ENCODE measurements around the gene TRAK1.

TRAK1 gene

DNA sequence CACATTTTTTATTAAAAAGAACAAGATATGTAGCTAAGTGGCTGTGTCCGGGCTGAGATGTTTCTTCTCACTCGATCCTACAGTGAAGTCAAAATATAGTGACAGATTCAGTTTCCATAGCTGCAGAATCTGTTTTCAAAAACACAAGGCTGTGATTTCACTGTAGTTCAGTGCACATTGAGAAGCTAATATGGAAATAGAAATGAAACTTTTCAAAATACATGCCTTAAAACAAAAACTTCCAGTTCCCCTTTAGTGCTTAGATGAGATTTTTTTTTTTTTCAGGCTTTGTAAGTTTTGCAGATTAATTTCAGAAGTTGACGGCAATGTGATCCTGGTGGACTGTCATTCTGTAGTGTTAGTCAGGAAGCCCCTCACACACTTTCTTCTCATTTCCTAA lies 23.8 kb upstream of the TRAK1 start:
- intact Hi-C loops (cut with DNase I), result no loop called here
- DNase-seq, result no peak

DNA sequence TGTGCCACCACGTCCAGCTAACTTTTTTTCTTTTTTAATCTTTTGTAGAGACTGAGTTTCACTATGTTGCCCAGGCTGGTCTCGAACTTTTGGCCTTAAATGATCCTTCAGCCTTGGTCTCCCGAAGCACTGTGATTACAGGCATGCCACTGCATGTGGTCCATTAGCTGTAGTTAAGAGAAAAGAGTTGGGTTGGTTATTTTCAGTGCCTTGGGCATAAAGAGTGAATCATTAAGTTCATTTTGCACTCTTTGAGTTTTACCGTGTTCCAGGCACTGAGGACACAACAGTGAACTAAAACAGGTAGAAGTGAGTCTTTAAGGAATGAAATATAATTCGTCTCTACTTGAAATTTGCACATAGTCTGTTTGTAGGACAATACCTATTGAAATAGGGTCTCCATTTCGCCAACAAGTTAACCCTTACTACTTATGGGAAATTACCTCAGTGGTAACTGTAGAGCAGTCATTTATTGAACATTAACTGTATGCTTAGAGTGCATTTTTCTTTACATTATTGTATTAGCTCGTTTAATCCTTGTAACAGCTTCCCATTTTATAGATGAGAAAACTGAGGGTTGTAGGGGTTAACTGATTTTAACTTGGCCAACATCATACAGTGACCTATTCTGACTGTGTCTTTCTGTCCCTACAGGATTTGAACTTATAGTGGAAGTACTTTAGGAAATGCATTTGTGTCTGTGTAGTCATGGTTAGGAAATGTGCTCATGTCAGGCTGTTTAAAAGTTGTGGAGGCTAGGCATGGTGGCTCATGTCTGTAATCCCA lies 22.7 kb upstream of the TRAK1 start:
- no peak for DNase-seq
- intact Hi-C loops (cut with DNase I), result no loop called here

DNA sequence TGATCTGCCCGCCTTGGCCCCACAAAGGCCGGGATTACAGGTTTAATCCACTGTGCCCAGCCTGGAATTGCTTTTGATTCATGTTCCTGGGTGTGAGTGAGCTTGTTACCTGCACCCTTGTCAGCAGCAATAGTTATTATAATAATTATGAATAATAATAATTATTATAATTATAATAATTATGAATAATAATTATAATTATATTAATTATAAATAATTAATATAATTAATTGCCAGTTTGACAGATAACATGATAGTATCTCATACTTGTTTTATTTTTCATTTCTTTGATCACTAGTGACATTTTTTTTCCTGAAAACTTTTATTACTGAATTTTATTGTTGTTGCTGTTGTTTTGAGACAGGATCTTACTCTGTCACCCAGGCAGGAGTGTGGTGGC lies 21.1 kb upstream of the TRAK1 start:
- intact Hi-C loops (cut with DNase I), result loop anchor here (5.0 kb wide), 1 partner anchor 48 kb away; no protein-coding TSS in a partner anchor

DNA sequence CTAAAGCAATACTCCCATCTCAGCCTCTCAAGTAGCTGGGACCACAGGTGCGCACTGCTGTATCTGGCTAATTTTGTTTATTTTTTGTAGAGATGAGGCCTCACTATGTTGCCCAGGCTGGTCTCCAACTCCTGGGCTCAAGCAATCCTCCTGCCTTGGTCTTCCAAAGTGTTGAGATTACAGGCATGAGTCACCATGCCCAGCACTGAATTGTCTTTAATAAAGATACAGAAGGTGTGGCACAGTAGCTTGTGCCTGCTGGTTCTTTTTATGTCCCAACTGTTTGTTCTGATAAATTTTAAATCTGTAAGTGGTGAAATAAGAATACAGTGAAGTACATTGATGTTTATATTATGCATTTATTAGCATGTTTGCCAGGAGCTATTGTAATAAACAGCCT lies 20.6 kb upstream of the TRAK1 start:
- no peak for DNase-seq
- intact Hi-C loops (cut with DNase I), result loop anchor here (5.0 kb wide), 1 partner anchor 48 kb away; no protein-coding TSS in a partner anchor

More for the DNA sequence above, 21.1 kb upstream of the TRAK1 start:
- DNase-seq, result no peak

DNA sequence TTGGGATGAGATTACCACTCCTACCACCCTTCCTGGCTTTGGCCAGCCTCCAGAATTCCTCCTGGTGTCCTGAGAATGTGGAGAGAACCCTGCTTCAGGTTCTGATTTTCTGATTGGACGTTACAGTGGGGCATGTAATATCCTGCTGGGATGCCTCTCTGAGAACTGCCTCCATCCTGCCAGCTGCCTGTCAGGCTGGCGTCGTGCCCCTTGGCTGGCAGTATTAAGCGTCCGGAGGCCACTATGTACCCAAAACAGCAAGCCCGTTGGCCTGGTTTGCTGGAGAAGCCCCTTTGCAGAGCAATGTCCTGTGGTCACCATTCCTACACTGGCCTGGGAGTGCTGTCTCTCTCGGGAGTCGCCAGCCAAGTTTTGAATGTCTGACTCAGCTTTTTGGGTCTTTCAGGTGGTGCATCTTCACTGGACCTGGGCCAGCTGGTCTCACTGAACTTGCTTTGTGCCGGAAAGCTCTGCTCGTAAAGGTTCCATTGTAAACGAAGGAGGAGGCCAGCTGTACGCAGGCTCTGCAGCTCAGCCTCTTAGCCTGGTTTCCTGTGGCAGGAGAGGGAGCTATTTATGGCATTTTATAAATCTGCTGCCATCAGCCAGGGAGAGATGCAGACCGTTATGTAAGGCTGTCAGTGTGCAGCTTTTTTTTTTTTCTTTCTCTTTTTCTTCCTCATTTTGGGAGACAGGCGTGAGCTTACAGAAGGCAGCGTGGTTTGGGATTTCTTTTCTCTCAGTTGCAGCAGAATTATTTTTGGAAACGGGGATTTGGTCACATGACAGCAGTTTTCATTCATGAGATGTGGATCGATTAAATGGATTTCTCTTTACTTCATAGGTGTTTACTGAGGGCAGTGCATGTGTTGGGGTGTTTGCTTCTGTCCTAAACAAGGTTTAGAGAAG lies 19.0 kb upstream of the TRAK1 start:
- peak; percentile 56 to 94 (median 71) for DNase-seq
- intact Hi-C loops (cut with DNase I), result loop anchor here (5.0 kb wide), 1 partner anchor 50 kb away; no protein-coding TSS in a partner anchor

DNA sequence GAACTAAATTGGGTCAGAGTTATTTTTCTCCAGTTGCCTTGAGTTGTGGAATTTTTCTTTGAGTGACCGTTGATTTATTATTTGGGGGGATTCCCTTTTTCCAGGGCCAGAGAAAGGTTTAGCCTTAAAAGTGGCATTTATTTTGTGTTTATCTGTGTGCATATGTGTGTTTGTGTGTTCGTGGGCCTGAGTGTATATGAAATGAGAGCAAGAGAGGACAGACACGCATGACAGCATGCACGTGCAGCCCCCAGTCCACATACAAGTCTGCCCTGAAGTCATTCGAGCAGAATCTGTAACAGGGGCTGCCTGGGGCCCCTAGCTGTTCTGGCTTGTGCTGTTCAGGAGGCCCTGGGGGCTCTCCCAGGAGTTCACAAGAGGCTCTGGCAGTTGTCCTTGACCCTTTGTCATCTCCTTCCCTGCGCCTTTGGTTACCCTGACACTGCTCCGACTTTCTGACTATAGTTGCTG lies 18.3 kb upstream of the TRAK1 start:
- DNase-seq, result peak in 2 of 10 donors; percentile 11 to 43
- intact Hi-C loops (cut with DNase I), result loop anchor here (5.0 kb wide), 1 partner anchor 51 kb away; no protein-coding TSS in a partner anchor

DNA sequence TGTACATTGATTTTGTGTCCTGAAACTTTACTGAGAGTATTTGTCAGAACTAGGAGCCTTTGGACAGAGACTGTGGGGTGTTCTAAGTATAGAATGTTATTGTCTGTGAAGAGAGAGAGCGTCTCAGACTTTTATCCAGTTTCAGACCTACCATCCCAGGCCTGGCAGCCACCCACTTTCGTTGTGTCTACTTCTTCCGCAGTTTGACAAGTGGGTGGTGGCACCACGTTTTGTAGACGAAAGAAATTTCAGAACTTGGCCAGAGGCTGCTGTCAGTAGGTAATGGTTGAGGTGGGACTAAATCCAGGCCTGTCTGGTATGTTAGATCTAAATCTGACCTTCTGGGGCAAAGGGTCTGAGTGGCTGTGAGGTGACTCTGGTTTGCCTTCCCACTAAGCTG lies 13.4 kb upstream of the TRAK1 start:
- intact Hi-C loops (cut with DNase I), result no loop called here
- DNase-seq, result peak in 1 of 10 donors; percentile 47

DNA sequence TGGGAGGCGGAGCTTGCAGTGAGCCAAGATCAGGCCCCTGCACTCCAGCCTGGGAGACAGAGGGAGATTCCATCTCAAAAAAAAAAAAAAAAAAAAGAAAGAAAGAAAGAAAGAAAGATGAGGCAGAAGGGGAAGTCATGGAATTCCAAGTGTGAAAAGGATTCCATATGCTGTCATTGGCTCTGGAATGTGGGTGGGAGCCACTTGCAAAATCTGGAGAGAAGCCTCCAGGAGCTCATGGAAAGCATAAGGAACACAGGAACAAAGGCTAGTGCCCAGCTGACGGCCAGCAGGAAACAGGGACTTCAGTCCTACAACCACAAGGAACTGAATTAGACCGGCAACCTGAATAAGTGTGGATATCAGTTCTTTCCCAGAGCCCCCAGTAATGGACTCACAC lies 12.5 kb upstream of the TRAK1 start:
- peak in 1 of 10 donors; percentile 31 for DNase-seq
- intact Hi-C loops (cut with DNase I), result no loop called here

DNA sequence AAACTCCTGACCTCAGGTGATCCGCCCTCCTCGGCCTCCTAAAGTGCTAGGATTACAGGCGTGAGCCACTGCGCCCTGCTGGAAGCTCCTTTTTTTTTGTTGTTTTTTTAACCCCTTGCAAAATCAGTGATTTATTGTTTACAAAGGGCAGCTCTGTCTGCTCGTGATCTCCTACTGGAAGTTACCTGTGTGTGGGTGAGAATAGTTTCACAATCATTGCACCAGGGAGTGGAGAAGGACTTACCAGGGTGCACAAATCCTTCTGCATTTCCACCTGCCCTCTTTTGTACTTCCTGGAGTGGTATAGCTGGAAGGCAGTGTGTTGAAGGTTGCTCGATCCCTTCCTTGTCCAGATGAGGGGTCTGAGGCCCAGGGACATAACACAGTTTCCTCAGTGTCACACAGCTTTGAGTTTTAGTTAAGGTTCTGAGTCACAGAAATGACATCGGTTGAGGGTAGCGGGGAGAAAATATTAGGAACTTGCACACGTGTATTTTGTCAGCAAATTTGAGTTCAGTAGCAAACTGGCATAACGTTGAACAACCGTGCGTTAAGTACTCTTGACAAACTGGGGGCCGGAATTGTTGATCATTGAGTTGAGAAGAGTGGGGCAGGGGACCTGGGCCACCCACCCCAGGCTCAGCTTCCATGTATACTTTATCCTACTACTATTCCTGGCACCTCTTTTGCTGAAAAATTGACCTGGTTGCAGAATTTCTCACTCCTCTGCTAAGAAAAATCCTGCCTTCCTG lies 11.3 kb upstream of the TRAK1 start:
- intact Hi-C loops (cut with DNase I), result no loop called here
- no peak for DNase-seq

DNA sequence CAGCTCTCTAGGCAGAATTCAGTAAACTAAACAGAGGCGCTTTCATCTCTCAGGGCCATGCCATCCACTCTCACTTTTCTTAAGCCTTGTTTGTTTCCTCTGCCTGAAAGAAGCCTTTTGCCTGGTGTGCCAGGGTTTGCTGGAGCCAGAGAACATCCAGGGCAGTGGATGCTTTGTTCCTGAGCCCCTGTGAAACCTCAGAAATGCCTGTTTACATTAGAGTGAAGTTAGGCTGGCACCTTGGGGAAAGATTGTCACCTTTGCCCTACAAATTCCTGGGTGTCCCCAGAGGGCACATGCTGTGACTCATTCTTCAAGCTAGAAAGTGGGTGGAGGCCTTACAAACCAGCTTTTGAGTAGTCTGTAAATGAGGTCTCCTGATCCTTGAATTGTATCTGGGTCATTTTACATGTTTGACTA lies 10.7 kb upstream of the TRAK1 start:
- peak in 4 of 10 donors; percentile 44 to 83 (median 53) for DNase-seq
- intact Hi-C loops (cut with DNase I), result no loop called here

DNA sequence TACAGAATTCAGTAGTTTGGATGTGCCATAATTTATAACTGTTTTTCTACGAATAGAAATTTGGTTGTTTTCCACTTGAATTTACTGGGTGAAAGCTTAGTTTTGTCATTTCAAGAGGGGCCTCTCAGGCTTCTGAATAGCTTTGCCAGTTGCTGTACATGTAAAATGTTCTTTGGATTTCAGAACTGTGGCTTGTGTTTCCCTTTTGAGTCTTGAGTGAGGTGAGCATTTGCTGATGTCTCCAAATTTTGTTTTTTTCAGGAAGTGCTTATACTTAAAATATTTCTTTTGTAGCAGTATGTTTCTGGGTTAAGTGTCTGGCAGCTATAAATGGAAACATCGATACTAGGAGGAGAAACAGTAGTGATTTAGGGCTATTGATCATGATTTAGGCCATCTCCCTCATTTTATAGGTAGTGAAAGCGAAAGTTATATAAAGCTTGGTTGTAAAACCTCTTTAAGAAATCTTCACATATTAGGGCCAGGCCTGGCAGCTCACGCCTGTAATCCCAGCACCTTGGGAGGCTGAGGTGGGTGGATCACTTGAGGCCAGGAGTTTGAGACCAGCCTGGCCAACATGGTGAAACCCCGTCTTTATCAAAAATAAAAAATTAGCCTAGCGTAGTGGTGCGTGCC lies 9.2 kb upstream of the TRAK1 start:
- intact Hi-C loops (cut with DNase I), result no loop called here

DNA sequence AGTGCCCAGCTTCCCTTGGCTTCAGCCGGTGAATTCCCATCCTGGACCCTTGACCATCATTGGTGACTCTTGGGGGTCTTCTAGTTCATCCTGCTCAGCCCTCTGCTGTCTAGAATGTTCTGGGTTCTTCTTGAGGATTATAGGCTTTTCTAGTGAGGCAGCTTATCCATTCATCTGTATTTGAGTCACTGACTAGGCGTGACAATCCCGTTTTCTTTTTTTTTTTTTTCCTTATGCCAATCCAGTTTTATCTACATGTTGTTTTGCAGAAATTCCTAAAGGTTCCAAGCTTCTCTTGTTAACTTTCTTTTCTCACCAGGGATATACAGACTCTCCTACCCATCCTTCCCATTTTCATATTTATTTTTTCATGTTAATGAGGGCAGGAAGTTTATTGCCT lies 6.6 kb upstream of the TRAK1 start:
- intact Hi-C loops (cut with DNase I), result no loop called here

More for the DNA sequence above, 9.2 kb upstream of the TRAK1 start:
- no peak for DNase-seq

DNA sequence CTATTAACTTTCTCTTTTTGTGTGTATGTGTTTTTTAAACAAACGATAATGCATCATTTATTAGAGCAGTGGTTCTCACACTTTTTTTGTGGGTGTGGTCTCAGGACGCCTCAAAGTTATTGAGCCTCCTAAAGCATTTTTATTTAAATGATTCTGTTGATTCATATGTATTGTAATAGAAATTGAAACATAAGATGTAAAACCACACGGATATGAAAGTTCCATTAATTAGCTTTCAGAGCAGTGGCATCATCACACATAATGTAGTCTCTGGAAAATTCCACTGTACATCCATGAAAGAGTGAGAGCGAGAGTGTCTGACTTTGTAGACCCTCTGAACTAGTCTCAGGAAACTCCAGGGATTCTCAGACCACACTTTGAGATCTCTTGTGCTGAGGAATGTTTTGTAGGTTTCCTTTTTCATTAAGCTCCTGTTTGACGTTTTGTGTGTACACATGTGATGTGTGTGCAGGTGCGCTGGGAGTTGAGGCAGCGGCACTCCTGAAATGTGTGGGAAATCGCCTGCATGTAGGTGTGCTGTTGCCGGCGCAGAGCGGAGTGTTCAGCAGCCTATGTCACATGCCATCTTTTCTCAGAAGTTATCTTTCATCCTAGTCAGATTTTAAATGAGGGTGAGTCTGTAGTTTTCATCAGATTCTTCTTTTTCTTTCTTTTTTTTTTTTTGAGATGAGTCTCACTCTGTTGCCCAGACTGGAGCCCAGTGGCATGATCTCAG lies 5.3 kb upstream of the TRAK1 start:
- DNase-seq, result no peak
- intact Hi-C loops (cut with DNase I), result no loop called here

More for the DNA sequence above, 6.6 kb upstream of the TRAK1 start:
- DNase-seq, result no peak

DNA sequence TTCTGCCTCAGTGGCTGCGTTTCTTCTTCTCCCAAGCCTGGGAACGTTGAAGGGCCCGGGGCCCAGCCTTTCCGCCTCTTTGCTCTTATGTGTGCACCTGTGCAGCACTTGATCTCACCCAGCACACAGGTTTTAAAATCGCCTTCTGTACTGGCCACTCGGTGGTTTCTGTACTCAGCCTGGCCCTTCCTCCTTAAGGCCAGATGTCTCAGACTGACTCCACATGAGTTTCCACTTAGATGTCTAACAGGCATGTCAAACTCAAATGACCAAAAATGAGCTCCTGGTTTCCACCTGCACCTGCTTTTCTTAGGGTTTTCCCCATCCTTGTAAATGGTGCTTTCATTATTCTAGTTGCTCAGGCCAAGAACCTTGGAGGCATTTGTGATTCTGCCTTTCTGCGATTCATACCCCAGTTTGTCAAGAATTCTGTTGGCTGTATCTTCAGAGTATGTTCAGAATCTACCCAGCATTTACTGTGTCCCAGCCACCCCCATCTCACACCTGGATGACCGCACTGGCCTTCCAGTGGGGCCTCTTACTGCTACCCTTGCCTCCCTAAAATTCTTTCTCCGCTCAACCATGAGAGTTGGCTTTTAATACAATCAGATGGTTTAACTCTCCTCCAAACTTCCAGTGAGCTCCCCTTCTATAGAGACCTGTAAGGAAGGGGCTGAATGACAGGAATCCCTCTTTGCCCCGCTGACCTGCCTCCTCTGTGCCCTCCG lies 2.2 kb upstream of the TRAK1 start:
- no peak for DNase-seq
- intact Hi-C loops (cut with DNase I), result no loop called here

DNA sequence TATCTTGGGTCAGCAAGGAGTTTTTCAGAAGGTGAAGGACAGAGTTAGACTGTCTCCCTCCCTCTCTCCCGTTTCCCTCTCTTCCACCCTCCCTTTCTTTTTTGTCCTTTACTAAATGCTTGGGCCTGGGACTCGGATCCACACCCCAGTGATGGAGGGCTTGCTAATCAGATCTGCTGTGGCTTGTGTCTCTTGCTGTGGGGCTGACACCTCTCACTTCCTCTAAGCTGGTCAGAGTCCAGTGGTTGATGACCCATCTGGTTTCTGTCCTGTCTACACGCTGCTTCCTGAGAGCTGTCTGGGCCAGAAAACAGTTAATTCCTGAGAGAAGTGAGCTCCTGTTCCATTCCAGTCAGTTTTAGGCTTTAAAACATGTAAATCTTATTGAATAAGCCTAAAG lies 849 bp downstream of the TRAK1 start:
- no peak for DNase-seq
- intact Hi-C loops (cut with DNase I), result no loop called here

DNA sequence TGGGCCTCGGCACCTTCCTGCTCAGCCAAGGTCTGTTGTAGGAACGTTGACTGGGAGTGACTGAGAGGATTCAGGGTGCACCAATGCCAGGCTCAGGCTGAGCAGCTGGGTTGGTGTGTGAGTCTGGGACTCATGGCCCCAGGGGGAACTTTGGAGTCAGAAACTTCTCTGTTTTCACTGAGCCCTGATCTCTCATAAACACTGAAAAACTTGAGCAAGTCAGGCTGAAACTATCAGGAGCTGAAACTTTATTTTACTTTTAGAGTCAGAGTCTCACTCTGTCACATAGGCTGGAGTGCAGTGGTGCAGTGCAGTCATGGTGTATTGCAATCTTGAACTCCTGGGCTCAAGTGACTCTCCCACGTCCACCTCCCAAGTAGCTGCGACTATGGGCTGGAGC lies 3.0 kb downstream of the TRAK1 start:
- intact Hi-C loops (cut with DNase I), result no loop called here

DNA sequence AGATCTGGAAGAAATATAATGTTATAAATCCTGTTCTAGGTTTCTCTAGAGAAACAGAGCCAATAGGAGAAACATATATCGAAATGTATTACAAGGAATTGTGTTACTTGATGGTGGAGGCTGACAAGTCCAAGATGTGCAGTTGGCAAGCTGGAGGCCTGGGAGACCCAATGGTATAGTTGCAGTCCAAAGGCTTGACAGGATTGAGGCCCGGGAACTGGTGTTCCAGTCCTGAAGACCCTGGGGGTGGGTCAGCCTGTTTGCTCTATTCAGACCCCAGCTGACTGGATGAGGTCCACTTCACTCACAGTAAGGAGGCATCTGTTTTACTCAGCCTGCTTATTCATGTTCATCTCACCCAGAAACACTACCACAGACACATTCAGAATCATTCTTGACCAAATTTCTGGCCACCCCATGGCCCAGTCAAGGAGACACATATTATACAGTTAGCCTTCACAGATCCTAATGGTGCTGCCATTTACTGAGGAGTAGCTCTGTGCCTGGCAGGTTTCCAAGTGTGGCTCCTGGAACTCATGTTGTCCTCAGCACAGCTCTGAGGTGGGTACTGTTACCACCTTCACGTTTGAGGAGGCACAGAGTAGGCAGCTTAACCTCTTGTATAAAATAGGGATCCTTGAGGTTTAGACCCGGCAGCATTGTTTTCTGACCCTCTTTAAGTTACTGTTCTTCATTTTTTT lies 3.7 kb downstream of the TRAK1 start:
- DNase-seq, result no peak
- intact Hi-C loops (cut with DNase I), result loop anchor here (5.0 kb wide), 1 partner anchor 73 kb away; no protein-coding TSS in a partner anchor

More for the DNA sequence above, 3.0 kb downstream of the TRAK1 start:
- DNase-seq, result no peak

DNA sequence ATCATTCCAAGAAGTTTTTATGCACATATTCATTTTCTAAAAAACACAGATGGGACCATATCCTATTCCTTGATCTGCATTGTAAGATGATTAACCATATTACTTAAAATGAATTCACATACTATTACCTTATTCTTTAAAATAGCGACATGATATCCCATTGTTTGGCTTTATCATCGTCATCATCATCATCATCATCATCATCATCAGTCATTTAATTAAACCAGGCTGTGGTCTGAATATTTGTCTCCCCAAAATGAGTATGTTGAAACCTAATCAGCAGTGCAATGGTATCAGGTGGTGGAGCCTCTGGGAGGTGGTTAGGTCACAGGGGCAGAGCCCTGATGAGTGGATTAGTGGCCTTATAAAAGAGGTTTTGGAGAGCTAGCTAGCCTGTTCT lies 4.4 kb downstream of the TRAK1 start:
- no peak for DNase-seq
- intact Hi-C loops (cut with DNase I), result loop anchor here (5.0 kb wide), 1 partner anchor 73 kb away; no protein-coding TSS in a partner anchor

Data from posterior cingulate gyrus (tissue), 11 donors.